ENCODE results near the gene PPP1R1C.
A peak's percentile ranks its signal among the peaks of the same experiment; 100 is the strongest.
"Not testable (repeated sequence)": the region's sequence is repeated elsewhere in the genome, so short reads cannot be mapped to it uniquely, and the experiment has no call there.

The PPP1R1C gene

GRCh38 chr2:182014284-182014683 lies 28.6 kb downstream of the PPP1R1C start:
- DNase-seq (ENCODE audit: low spot score) (no peak), FAIRE-seq (no peak)

- peak; percentile 70 for FAIRE-seq
- peak; percentile 38 for DNase-seq (ENCODE audit: low spot score)
These were observed 29.9 kb downstream of the PPP1R1C start for GRCh38 chr2:182015334-182016109.

GRCh38 chr2:182018218-182018617 lies 32.6 kb downstream of the PPP1R1C start:
- FAIRE-seq: no peak
- no peak for DNase-seq (ENCODE audit: low spot score)

- DNase-seq (ENCODE audit: low spot score): no peak
- no peak for FAIRE-seq
These were observed 34.1 kb downstream of the PPP1R1C start for GRCh38 chr2:182019731-182020130.

- DNase-seq (ENCODE audit: low spot score) (no peak), FAIRE-seq (no peak)
These were observed 34.8 kb downstream of the PPP1R1C start for GRCh38 chr2:182020286-182021070.

GRCh38 chr2:182023235-182023634 lies 37.6 kb downstream of the PPP1R1C start:
- FAIRE-seq (no peak), DNase-seq (ENCODE audit: low spot score) (no peak)

GRCh38 chr2:182030875-182031274 lies 45.2 kb downstream of the PPP1R1C start:
- FAIRE-seq: not testable (repeated sequence)

GRCh38 chr2:182031956-182032355 lies 46.3 kb downstream of the PPP1R1C start:
- no peak for FAIRE-seq
- no peak for DNase-seq (ENCODE audit: low spot score)

More at GRCh38 chr2:182030875-182031274, 45.2 kb downstream of the PPP1R1C start:
- DNase-seq (ENCODE audit: low spot score): not testable (repeated sequence)

- FAIRE-seq (no peak), DNase-seq (ENCODE audit: low spot score) (no peak)
These were observed 47.8 kb downstream of the PPP1R1C start for GRCh38 chr2:182033449-182033848.

- DNase-seq (ENCODE audit: low spot score) (peak; percentile 42), FAIRE-seq (no peak)
These were observed 52.9 kb downstream of the PPP1R1C start for GRCh38 chr2:182038576-182038975.

GRCh38 chr2:182043021-182043420 lies 57.4 kb downstream of the PPP1R1C start:
- no peak for DNase-seq (ENCODE audit: low spot score)
- no peak for FAIRE-seq

- DNase-seq (ENCODE audit: low spot score) (no peak), FAIRE-seq (no peak)
These were observed 58.2 kb downstream of the PPP1R1C start for GRCh38 chr2:182043861-182044260.

GRCh38 chr2:182047544-182047943 lies 61.9 kb downstream of the PPP1R1C start:
- FAIRE-seq: no peak
- DNase-seq (ENCODE audit: low spot score): no peak

- no peak for DNase-seq (ENCODE audit: low spot score)
- FAIRE-seq: no peak
These were observed 62.4 kb downstream of the PPP1R1C start for GRCh38 chr2:182048088-182048487.

- FAIRE-seq (no peak), DNase-seq (ENCODE audit: low spot score) (no peak)
These were observed 63.0 kb downstream of the PPP1R1C start for GRCh38 chr2:182048621-182049020.

GRCh38 chr2:182049372-182050148 lies 63.9 kb downstream of the PPP1R1C start:
- DNase-seq (ENCODE audit: low spot score) (no peak), FAIRE-seq (no peak)

- FAIRE-seq (no peak), DNase-seq (ENCODE audit: low spot score) (no peak)
These were observed 64.9 kb downstream of the PPP1R1C start for GRCh38 chr2:182050333-182051135.

- FAIRE-seq: no peak
These were observed 70.3 kb downstream of the PPP1R1C start for GRCh38 chr2:182055993-182056392.

GRCh38 chr2:182057002-182057401 lies 71.3 kb downstream of the PPP1R1C start:
- DNase-seq (ENCODE audit: low spot score) (no peak), FAIRE-seq (no peak)

More at GRCh38 chr2:182055993-182056392, 70.3 kb downstream of the PPP1R1C start:
- DNase-seq (ENCODE audit: low spot score): no peak

- DNase-seq (ENCODE audit: low spot score): no peak
- FAIRE-seq: no peak
These were observed 72.4 kb downstream of the PPP1R1C start for GRCh38 chr2:182058056-182058455.

GRCh38 chr2:182061739-182062138 lies 76.1 kb downstream of the PPP1R1C start:
- no peak for DNase-seq (ENCODE audit: low spot score)
- no peak for FAIRE-seq

All from RCC 7860 (cell line).